Cardiac muscle cell (in vitro differentiated cells and primary cell): ENCODE data around the gene IL18. TPM values are rescaled to one million over a fixed set of nuclear protein-coding genes. Genes with fewer than 3 reads are reported as not detected.

Experiments
- DNase-seq, 2 donors: peaks; one replicate each; pipeline versions ENCODE4 v3.0.0 to v3.0.0-alpha.2; 2010 to 2017; ENCODE audit warnings: low read depth in 1 of 2, low spot score in 1 of 2
- H3K27ac ChIP-seq: fragments of 200-600 bp; sonication (generic); 2 replicates; pipeline ENCODE4 v1.5.1; 2016
- H3K27me3 ChIP-seq: fragments of 200-600 bp; sonication (generic); 2 replicates; pipeline ENCODE4 v1.6.0; 2016; ENCODE audit warnings: control low read depth
- H3K36me3 ChIP-seq: fragments of 200-600 bp; sonication (generic); 2 replicates; pipeline ENCODE4 v1.5.1; 2016; ENCODE audit warnings: control low read depth
- H3K4me1 ChIP-seq: fragments of 200-600 bp; sonication (generic); 2 replicates; pipeline ENCODE4 v1.8.1; 2017; ENCODE audit warnings: low read depth, mild to moderate bottlenecking, mixed run types
- H3K4me3 ChIP-seq: fragments of 200-600 bp; sonication (generic); 2 replicates; pipeline ENCODE4 v1.5.1; 2016; ENCODE audit warnings: mild to moderate bottlenecking
- H3K9me3 ChIP-seq: fragments of 200-600 bp; sonication (generic); 2 replicates; pipeline ENCODE4 v1.5.1; 2017; ENCODE audit warnings: low read depth, mild to moderate bottlenecking, control low read depth
- polyA plus RNA-seq: library from polyadenylated mRNA; unstranded; fragments of >200 nt; fragmentation: Nextera tagmentation; extraction: Ambion mirVana; gene quantifications from 2 replicates; pipeline ENCODE4 v1.2.1, GENCODE V29; 2016
- total RNA-seq: library from RNA; depleted of rRNA; stranded (reverse); fragments of >200 nt; gene quantifications from 2 replicates; pipeline ENCODE4 v1.2.3, GENCODE V29; 2016
- TF ChIP-seq, protein P1 (sequence below): IDR thresholded peaks from 2 replicates; pipeline ENCODE4 v1.5.1; 2012; ENCODE audit warnings: low read depth, mild to moderate bottlenecking, low read length

The IL18 gene
- total and polyA plus RNA-seq, 2 experiments from 2014 or later = 0.86 to 0.94 TPM

DNA sequence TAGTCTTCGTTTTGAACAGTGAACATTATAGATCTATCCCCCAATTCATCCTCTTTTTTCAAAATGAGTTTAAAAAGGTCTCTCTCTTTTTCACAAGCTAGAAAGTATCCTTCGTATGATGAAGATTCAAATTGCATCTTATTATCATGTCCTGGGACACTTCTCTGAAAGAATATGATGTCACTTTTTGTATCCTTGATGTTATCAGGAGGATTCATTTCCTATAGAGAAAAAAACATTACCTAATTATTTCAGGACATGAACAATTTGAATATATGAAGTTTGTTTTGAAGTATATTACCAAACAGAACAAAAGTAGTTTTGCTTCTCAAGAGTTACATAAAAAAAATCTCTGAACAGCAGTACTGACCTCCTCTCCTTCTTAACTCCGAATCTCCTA lies 20.3 kb downstream of the IL18 start:
- TF ChIP-seq, protein P1, sequence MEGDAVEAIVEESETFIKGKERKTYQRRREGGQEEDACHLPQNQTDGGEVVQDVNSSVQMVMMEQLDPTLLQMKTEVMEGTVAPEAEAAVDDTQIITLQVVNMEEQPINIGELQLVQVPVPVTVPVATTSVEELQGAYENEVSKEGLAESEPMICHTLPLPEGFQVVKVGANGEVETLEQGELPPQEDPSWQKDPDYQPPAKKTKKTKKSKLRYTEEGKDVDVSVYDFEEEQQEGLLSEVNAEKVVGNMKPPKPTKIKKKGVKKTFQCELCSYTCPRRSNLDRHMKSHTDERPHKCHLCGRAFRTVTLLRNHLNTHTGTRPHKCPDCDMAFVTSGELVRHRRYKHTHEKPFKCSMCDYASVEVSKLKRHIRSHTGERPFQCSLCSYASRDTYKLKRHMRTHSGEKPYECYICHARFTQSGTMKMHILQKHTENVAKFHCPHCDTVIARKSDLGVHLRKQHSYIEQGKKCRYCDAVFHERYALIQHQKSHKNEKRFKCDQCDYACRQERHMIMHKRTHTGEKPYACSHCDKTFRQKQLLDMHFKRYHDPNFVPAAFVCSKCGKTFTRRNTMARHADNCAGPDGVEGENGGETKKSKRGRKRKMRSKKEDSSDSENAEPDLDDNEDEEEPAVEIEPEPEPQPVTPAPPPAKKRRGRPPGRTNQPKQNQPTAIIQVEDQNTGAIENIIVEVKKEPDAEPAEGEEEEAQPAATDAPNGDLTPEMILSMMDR = no peak
- Histone ChIP-seq H3K4me1 (no peaks in the 10 kb centered on the region), H3K4me3 (no peak overlapping the region), H3K9me3 (no peaks in the 10 kb centered on the region), H3K27me3 (no peaks in the 10 kb centered on the region), H3K36me3 (no peaks in the 10 kb centered on the region), H3K27ac (no peak overlapping the region)
- no peak for DNase-seq

DNA sequence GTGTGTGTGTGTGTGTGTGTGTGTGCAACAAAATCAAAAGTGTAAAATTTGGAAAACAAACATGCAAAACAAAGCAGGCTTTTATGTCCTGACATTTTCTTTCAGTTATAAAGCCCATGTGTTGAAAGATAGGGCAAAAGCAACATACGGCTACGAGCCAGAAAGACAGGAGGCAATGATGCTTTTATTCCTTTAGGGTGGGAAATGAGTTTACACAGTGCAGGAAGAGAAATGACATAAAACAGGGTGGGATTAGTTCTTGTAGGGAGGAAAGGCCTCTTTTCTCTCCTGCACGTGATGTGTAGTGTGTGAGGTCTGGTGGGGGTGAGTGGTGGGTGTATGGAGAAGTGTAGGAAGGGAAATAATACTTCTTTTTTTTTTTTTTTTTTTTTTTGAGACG lies 29.4 kb downstream of the IL18 start:
- TF ChIP-seq, protein P1 = no peak
- Histone ChIP-seq H3K36me3 (no peaks in the 10 kb centered on the region), H3K27ac (no peak overlapping the region), H3K4me3 (no peak overlapping the region), H3K27me3 (no peaks in the 10 kb centered on the region), H3K9me3 (no peaks in the 10 kb centered on the region), H3K4me1 (no peaks in the 10 kb centered on the region)
- no peak for DNase-seq

DNA sequence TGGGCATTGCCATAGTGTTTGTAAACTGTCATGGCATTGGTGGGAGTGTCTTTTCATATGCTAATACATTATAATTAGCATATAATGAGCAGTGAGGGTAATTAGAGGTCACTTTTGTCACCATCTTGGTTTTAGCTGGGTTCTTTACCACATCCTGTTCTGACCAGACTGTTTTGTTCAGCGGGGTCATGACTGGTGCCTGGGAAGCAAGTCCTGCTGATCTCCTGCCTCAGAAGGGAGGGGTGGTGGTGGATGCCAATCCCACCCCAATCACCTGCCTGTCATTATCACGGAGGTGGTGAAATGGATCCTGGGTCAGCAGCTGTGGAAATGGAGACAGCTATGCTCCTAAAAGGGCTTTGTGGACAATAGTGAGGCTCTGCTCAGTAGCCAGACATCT lies 31.2 kb downstream of the IL18 start:
- TF ChIP-seq, protein P1 = no peak
- no peak for DNase-seq
- no peak overlapping the region for H3K27ac ChIP-seq
- no peaks in the 10 kb centered on the region for H3K27me3 ChIP-seq
- H3K4me3 ChIP-seq = no peak overlapping the region
- H3K36me3 ChIP-seq = no peaks in the 10 kb centered on the region
- H3K9me3 ChIP-seq = no peaks in the 10 kb centered on the region
- no peaks in the 10 kb centered on the region for H3K4me1 ChIP-seq

DNA sequence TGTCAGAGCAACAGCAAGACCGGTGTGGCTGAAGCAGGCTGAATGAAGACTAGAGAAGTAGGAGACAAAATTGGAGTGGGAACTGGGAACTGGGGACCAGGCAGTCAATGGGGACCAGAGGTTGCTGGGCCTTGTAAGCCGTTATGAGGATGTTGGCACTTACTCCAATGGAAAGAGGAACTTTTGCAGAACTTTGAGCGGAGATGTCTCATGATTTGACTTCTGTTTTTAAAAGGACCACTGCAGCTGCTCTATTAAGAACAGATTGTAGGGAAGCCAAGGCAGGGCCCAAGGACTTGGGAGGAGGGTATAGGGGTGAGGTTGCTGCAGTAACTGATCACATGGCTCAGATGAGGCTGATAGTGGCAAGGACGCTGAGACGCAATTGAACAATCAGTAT lies 34.2 kb downstream of the IL18 start:
- no peaks in the 10 kb centered on the region for H3K27me3 ChIP-seq
- H3K27ac ChIP-seq = no peak overlapping the region
- no peak overlapping the region for H3K4me3 ChIP-seq
- H3K36me3 ChIP-seq = no peaks in the 10 kb centered on the region
- no peaks in the 10 kb centered on the region for H3K9me3 ChIP-seq
- H3K4me1 ChIP-seq = no peaks in the 10 kb centered on the region
- DNase-seq = no peak
- TF ChIP-seq, protein P1 = no peak

DNA sequence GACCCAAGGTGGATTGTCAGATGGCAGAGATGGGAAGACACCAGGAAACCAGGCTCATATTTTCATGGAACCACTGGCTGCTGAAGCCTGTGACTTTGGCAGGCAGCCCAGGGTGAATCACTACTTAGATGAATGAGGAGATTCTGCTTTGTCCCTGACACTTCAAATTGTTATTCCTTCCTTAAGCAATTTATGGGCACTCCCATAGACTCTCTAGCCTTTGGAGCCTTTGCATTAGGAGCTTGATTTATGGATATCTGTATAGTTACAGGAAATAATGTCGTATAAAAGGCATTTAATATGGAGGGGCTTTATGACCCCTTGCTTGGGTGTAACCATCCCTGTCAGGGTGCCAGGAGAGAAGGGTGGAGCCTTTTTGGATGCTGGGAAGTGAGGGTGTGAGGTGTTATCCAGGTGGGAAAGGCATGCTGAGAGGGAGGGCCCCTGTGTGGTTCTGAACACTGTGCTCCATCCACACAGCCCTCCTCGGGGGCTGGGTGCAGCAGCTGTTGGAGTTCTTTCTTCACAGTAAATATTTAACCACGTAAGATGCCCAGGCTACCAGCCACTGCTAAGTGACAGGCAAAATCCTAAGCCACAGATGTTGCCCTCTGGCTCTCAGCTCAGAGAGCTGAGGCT lies 35.3 kb downstream of the IL18 start:
- Histone ChIP-seq H3K36me3 (no peaks in the 10 kb centered on the region), H3K27ac (no peak overlapping the region), H3K4me3 (no peak overlapping the region), H3K9me3 (no peaks in the 10 kb centered on the region), H3K27me3 (no peaks in the 10 kb centered on the region), H3K4me1 (no peaks in the 10 kb centered on the region)
- peak in 1 of 2 donors; percentile 62 for DNase-seq
- TF ChIP-seq, protein P1 = no peak
